ENCODE measurements around the gene NOD1.
"Not testable (repeated sequence)": the region's sequence is repeated elsewhere in the genome, so short reads cannot be mapped to it uniquely, and the experiment has no call there.

Gene NOD1

DNA sequence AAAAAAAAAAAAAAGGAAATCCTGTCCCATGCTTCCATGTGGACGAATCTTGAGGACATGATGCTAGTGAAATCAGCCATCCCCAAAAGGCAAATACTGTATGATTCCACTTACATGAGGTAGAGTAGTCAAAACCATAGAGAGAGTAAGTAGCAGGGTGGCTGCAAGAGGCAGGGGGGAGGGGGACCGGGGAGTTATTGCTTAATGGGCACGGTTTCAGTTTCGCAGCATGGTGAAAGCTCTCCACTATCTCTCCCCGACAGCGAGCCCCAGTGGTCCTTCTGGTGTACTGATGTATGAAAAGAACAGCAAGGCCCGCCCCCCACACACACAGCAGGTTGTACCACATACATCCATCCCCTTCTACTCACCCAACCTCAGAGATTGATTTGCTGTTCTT is 32.8 kb downstream of the NOD1 start:
- no peak for DNase-seq

DNA sequence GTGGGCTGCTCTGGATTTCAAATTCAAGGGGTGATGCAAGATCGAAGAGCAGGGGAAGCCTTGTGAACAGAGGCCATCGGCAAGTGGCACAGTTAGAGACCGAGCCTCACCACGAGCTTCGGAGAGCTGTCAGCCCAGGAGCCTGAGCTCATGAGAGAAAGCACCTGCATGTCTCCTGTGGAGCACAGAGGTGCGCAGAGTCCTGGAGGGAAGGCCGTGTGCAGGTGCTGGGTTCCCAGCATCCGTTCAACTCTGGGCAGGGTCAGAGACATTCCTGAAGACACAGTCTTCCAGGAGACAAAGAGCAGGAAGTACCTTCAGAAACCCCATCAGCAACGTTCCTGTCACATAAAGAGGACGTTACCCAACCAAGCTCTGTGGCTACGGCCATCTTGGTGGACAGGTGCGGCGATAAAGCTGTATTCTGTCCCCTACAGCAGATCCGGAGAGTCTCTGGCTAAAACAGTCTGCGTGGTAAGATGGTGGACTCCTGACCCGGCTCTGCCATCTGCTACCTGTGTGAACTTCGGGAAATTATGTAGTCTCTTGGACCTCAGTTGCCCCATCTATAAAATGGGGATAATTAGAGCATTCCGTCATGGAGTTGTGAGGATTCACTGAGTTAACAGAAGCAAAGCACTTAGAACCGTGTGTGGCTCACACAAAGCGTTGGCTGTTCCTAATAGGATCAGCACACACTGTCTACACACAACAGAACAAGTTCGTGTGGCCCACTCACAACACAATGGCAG is 40.6 kb downstream of the NOD1 start:
- DNase-seq = no peak

DNA sequence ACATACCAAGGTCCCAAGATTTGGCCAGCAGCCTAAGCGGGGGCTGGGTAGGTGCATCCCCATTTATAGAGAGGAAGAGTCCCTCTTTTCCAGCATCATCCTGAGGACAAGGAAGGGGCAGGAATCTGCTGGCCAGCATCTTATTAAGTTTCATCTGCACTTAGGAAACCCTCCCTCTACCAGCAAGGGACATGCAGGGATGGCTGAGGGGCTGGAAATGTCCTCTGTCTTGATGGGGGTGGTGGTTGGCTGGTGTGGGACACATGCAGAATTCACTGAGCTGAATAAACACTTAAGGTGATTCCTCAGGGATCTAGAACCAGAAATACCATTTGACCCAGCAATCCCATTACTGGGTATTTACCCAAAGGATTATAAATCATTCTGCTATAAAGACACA is 42.1 kb downstream of the NOD1 start:
- no peak for DNase-seq

DNA sequence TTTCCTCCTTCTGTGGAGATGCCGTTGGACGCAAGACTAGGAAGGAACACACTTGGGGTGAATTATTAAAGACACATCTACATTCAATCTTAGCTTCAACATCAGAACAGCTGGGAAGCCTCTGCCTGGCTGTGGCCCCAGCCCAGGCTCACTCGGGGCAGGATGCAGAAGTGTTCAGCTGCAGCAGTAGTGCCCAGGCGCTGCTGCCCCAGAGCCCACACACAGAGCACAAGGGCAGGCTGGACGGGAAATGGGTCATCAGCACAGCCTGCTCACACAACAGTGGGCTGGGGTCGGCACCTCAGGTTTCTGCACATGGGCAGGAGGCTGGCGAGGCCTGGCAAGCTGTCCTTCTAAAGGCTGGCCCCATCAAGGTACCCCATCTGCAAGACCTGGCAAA is 42.5 kb downstream of the NOD1 start:
- no peak for DNase-seq

DNA sequence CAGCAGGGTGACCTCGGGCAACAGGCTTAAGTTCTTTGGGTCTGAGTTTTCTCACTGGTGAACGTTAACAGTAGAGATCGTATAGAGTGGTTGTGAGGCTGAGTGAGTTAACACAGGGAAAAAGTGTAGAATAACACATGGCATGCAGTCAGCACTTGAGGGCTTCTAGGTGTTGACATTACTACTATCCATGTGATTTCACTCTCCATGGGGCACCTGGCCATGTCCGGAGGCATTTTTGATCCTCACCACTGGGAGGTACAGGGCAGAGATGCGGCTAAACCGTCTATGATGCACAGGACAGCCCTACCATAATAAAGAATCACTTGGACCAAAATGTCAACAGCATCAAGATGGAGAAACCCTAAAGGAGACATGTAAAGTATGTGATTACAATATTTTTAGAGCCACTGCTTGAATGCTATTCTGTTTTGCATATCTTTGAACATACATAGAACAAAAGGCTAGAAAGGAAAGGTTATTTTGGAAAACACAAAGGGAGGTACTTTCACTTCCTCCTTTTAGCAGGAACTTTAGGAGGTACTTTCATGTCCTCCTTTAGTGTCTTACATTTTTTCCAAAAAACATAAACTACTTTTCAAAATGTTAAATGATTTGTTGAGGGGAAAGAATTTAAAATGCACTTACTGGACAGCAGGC is 44.3 kb downstream of the NOD1 start:
- DNase-seq = no peak

DNA sequence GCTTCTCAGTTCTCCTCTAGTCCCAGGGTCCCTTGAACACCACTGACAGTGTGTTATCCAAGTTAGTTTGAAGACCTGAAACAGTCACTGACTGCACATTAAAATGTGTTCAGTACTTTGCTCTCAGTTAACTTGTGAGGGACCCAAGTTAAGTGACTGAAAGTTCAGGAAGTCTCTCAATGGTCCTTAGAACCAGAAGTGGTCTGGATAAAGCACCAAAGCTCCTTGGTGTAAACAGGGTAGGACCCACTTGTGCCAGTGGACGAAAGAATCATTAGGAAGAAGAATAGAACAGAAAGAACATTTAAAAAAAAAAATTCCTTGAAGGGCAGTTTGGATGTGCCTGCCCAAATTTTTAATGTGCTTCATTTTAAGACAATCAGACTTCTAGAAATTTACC is 45.1 kb downstream of the NOD1 start:
- no peak for DNase-seq

DNA sequence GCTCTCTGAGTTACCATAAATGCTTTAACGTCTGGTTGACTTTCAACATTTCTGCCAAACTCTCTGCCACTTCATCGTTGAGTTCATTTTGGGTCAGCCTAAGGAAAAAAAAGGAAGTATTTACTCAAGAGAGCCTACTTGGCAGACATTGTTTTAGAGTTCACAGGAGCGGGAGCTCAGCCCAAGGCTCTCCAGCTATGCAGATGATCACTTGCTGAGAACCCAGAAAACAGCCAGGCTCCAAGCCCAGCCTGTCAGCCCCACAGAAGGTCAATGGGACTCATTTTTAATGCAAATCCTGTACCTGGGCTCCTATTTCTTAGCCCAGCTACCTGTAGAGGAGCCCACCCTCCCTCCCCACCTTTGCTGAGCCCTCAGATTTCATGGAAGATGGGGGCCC is 45.5 kb downstream of the NOD1 start:
- DNase-seq = peak; percentile 11

DNA sequence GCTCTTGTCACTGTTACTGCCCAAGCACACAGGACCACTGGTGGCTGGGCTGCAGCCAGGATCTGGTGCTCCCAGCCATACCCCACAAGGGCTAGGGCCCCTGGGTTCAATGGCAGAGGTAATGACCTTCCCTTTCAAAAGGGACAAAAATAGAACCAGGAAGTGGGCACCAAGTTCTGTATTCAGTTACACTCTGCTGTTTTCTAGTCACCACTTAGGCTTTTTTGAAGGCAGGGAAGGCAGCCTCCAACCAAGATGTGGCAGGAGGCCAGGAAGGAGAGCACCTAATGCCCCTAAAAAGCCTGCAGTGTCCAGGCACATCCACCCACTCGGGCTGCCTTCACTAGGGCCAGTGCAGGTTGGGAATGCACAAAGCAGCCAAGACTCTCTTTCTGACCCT is 47.8 kb downstream of the NOD1 start:
- DNase-seq = peak; percentile 35

DNA sequence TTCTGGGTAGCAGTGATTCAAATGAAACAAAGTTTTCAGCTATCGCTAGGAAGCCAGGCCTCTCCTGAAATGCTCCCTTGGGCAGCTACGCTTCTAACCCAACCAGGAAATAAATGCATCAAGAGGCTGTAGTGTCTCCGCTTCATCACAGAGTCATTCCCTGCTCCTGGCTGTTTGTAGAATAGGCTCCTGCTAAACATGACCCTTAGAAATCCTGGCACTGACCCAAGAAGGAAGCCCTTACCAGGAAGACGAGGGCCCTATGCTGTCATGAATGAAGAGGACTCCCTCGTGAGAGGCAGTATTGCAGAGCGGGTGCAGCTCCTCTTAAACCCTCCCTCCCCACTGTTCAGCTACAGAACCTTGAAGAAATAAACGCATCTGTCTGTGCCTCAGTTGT is 48.3 kb downstream of the NOD1 start:
- DNase-seq = no peak

DNA sequence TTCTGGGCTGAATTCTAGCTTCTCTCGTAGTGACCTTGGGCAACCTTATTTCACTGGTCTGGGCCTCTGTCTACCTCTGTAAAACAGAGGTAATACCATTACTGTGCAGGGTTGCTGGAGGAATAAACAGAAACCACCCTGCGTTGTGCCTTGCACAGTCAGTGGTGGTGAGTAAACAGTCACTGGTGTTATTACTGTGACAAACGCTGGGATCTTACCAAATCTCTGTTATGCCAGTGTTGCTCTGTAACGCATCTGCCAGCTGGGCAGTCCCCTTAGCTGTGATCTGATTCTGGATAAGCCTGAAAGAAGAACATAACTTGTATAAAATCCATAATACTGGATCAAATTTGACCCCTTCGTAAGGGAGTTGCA is 49.4 kb downstream of the NOD1 start:
- no peak for DNase-seq

DNA sequence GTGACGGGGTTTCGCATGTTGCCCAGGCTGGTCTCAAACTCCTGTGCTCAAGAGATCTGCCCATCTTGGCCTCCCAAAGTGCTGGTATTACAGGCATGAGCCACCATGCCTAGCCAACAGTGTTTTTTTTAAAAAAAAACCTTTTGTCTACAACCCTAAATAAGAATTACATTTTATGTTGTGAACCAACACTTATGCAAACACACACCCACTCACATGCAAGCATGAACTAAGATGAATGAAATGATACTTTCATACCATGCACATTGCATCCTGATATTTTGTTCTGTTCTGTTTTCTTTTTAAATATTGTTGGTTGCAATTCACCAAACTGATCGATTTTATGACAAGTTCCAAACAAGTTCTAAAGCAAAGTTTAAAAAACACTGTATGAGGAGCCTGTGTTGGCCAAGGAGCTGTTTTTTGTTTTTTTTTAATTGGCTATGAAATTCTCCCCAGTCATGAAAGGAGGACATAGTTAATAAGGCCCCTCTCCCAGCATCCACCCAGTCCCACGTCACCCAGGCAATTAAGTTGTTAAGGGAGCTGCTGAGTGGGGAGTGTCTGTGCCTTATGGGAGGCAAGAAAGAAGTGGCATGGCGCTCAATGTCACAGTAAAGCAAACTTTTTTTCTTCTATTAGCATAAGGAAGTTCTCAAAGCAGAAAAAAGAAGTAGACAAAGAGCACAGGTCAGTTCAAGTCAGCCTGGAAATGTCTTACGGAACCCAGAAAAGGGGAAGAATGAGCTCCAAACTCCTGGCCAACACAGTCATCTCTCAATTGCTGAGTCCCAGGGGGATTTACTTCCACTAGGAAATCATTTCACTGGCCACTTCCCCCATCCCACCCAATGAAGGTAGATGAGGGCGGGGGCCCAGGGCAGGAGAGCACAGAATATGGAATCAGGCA is 50.1 kb downstream of the NOD1 start:
- DNase-seq = peak; percentile 28

DNA sequence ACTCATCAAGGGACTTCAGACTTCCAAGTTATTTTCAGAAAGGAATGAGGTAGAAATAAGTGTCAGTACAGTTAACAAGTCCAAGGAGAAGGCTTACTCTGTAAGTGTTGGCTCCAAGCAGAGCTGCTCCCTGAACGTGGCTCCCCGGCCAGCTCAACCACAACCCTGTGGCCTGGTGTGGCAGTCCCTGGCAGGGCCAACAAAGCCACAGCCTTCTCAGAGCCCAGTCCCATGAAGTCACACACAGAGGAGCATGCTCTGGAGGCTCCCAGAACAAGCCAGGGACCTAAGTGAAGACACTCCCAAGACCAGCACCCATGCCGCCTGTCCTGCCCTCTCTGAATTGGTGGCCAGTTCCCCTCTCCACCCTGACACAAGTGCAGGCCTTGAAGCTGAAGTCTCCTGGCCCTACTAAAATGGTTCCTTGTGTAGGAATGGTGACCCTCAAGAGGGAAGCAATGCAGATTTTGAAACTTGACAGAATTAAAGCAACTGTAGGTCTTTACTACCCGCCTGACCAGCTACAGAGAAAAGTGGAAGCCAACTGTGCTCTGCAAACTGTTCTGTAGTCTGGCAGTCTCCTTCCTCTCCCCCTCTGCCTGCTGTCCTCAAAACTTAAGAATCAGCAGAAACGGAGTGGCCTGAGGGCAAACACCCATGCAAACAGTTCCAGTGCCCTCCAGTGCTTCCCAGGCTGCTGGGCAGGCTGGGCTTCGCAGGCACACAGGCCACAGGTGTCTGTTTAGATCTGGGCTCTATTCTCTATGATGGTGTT is 51.1 kb downstream of the NOD1 start:
- DNase-seq = no peak

DNA sequence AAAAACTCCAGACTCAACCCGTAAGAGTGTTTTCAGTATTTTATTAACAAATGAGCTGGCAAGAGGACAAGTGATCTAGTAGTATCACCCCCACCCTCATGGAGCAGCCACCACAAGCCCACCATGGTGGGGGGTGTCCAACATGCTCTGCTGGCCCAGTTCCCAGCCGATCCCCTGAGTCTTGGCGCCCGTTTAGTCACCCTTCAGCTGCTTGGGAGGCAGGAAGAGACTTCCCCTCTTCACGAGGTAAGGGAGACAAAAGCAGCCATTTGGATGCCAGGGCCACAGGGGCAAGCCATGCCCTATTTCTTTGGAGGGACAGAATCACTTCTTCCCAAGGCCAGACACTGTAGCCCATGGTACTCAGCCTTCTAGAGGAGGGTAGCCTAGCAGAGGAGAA is 54.1 kb downstream of the NOD1 start:
- DNase-seq = no peak

DNA sequence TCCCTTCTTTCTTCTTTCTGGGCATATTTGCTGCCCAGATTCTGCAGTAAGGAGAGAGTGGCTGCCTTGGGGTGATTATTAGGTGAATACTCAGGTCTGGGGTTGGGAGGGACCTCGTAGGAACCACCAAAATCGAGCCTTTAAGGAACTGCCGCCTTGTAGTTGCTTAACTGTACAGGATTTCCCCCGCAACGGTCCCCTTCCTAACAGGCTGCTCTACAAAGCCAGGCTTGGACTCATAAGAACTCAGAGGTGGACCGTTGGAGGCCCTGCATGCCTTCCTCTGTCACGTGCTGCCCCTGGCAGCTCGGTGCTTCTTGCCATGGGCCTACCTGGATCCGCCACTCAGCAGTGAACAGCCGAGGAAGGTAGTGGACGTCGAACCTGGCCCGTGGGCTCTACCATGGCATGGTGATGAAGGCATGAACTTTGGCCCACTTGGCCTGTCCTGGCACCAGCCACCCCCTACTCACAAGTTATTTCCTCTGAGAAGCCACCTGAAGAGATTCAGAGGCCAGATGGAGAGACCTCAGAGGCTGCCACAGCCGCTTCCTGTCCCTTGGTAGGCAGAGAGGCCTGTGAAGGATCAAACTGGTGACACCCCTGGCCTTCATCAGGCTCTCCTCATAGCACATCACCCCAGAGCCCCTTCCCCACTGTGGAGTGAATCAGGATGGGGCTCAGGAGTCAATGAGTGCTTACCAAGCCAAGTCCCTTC is 54.6 kb downstream of the NOD1 start:
- no peak for DNase-seq

DNA sequence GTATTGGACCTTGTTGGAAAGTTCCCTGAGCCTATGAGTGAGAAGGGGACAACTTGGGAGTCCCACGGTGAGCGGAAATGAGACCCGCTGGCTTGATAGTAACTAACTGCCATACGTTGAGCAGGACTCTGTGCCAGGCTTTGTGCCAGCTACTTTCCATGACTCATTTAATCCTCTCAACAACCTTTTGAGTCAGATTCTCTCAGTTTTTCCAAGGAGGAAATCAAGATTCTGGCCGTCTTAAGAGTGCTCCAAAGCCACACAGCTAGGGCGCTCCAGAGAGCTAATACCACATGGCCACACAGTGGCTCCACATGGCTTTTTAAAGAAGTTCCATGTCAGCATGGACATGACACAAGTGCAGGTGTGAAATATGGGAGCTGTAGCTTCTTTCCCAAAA is 55.7 kb downstream of the NOD1 start:
- DNase-seq = no peak

DNA sequence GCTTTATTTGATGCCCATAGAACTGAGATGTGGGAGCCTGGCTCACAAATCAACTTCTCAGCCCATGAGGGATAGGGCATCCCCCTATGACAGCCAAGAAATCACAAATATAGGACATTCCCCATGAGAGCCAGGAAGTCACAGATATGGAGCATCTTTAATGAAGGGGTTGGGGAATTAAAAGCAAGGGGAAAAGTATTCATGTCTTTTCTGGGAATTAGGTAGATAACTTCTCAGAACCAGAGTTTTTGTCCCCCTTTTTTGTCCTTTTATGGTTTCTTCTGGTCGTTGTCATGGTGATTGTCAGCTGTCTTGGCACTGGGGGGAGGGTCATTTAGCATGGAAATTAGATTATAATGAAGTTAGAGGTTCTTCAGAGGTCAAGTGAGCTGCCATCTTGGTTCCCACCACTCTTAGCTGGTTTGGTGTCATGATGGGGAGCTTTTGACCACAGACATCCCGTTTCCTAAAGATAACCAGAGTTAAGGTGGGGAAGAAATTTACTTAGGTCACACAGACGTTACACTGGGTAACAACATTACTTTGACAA is 56.9 kb downstream of the NOD1 start:
- DNase-seq = no peak

DNA sequence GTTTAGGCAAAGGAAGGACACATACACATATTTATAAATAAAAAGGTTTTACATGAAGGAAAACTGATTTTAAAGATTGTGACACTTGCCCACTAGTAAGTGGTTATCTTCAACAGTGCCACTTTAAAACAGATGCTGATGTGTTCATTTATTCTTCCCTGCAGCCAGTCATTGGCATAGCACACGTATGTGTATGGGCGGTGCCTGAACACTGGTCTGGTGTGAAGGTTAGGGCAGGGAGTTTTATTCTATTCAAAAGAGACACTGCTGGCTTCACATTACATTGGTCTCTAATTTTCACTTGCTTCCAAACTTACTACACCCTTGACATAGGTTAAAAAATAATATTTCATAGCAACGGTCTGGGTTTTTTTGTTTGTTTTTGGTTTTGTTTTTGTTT is 57.9 kb downstream of the NOD1 start:
- DNase-seq = no peak

DNA sequence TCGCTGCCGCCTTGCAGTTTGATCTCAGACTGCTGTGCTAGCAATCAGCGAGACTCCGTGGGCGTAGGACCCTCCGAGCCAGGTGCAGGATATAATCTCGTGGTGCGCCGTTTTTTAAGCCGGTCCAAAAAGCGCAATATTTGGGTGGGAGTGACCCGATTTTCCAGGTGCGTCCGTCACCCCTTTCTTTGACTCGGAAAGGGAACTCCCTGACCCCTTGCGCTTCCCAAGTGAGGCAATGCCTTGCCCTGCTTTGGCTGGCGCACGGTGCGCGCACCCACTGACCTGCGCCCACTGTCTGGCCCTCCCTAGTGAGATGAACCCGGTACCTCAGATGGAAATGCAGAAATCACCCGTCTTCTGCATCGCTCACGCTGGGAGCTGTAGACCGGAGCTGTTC is 58.5 kb downstream of the NOD1 start:
- DNase-seq = not testable (repeated sequence)

DNA sequence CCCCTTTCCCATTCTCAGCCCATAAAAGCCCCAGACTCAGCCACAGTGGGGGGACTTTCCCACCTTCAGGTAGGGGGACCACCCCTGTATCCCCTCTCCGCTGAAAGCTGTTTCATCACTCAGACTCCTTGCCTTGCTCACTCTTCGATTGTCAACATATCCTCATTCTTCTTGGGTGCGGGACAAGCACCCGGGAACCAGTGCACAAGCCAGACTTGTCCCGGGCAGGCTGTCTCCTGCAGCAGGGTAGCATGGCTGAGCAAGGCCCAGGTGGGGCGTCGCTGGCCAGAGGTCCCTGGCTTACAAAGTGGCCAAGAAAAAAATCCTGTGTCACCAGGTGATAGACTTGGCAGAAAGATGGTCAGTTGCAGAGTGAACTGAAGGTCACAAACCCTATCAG is 64.7 kb downstream of the NOD1 start:
- no peak for DNase-seq

DNA sequence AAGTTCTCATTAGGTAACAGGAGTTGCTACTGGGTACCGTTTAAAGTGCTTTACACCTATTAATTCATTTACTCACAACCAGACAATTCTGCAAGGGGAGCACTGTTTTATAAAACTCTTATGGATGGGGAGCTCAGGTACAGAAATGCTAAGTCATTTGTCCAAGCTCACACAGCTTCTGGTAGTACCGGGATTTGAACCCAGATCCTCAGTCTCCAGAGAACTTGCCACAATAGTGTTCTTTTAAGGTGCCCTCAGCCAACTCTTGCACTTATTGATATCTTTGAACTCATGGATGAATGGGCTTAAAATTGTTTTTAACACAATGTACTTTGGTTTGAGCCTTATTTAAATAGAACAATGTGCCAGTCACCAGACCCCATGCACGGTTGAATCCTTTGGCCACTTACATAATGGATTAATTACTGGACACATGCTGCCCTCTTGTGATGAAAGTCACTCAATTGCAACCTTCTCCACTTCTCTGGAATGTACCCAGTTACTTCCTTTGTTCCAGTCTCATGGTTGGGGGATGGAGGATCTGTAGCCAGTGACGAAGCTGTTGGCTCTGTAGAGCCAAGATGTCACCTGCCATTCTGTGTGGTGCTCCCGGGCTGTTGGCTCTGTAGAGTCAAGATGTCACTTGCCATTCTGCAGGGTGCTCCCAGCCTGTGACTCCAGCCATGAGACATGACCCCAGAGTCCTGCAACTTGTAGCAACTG is 65.6 kb downstream of the NOD1 start:
- DNase-seq = no peak

DNA sequence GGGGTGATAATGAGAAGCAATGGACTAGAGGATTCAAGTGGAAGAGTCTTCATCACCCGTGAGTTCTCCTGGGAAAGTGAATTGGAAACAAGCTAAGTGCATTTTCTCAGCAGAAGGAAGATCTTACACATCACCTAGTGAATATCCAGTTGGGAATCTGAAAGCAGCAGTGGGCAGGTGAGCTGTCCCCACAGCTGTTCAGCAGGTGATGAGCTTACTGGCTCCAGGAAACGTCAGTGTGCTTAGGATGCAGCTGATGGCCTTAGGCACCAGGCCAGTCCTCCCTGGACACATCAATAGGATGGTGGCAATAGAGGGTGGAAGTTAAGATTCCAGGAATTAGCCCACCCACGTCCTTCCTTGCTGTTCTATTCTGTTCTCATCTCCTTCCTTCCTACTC is 66.7 kb downstream of the NOD1 start:
- DNase-seq = no peak

All from GDM1 (cell line).